ENCODE data around the gene STAT2.

DNA sequence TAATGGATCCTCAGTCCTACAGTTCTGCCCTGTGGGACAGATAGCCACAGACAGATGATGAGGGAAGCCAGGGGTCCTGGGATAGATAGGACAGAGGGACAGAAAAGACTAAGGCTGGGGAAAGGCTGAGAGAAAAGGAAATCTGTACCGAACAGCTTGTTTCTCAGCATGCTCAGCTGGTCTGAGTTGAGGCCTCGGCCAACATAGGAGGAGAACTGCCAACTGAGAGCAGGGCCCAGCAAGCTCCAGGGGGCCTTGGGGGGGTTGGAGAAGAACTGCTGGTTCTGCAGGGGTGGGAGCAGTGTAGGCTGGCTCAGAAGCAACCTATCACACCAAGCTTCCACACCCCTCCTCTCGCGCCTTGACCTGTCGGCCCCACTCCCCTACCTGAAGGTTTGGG lies 11.1 kb downstream of the STAT2 start:
- TF ChIP-seq, protein P1, sequence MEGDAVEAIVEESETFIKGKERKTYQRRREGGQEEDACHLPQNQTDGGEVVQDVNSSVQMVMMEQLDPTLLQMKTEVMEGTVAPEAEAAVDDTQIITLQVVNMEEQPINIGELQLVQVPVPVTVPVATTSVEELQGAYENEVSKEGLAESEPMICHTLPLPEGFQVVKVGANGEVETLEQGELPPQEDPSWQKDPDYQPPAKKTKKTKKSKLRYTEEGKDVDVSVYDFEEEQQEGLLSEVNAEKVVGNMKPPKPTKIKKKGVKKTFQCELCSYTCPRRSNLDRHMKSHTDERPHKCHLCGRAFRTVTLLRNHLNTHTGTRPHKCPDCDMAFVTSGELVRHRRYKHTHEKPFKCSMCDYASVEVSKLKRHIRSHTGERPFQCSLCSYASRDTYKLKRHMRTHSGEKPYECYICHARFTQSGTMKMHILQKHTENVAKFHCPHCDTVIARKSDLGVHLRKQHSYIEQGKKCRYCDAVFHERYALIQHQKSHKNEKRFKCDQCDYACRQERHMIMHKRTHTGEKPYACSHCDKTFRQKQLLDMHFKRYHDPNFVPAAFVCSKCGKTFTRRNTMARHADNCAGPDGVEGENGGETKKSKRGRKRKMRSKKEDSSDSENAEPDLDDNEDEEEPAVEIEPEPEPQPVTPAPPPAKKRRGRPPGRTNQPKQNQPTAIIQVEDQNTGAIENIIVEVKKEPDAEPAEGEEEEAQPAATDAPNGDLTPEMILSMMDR (IDR thresholded peaks at IDR 0.05), result no peak
- no peak for TF ChIP-seq POLR2A (IDR thresholded peaks at IDR 0.05)
